Suppressor macrophage treated with lipopolysaccharide for 4 hours (primary cell): ENCODE results near the gene ASB1.
"Not testable (repeated sequence)": the region's sequence is repeated elsewhere in the genome, so short reads cannot be mapped to it uniquely, and the experiment has no call there.

Source experiments
- DNase-seq: peaks from one replicate; pipeline ENCODE4 v3.0.0-alpha.2; 2020

Gene ASB1

DNA sequence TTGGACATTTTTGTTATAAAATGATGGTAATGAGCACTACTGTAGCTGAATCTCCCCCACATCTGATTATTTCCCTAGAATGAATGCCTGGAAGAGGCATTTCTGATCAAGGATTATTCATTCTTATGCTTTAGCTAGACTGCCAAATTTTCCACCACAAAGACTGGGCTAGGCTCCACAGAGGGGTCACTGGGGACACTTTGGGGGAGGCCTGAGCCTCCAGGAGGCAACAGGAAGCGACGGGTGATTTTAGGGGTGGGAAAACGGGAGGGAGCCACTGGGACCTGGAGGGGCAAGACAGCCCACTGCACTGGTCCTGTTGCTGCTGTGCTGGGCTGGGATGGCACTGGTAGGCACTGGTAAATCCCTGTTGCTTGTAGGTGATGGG, 2.4 kb upstream of the ASB1 start:
- DNase-seq = no peak

DNA sequence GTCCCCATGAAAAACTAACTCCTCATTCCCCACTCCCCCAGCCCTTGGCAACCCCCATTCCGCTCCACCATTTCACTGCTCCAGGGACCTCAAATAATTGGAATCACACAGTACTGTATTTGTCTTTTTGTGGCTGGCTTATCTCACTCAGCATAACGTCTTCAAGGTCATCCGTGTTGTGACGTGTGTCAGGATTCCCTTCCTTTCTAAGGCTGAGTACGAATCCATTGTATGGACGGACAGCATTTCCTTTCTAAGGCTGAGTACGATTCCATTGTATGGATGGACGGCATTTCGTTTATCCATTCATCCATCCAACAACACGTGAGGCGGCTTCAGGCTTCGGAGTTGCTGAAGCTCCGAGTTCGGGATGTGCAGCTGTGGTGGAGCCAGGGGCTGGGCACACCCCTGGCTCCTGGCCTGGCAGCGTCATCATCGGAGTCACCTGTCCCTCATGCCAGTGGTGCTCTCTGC, 1.2 kb upstream of the ASB1 start:
- DNase-seq = no peak

DNA sequence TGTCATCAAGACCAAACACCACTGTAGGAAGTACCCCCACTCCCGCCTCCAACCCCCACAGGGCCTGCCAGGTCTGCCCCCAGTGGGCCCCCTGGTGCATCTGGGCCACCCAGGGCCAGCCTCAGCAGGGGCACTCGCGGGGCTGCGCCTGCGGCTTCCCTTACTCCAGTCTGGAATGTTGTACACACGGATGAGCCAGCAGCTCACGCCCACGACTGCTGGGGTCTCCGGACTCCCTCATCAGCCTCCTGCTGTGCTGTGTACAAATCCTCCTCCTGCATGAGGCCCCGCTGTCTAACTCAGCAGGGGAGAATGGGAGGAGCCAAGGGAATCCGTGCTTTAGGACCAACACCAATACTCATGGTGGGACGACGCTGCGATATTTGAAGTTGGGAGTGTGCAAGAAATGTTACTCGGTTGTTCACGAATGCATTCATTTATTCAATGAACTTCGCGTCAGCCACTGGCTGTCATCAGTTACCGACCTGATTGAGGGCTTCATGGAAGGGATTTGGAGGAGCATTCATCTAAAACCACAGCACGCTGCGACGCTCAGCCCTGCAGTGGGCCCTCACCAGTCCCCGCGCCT, 654 bp upstream of the ASB1 start:
- peak; percentile 7 for DNase-seq

DNA sequence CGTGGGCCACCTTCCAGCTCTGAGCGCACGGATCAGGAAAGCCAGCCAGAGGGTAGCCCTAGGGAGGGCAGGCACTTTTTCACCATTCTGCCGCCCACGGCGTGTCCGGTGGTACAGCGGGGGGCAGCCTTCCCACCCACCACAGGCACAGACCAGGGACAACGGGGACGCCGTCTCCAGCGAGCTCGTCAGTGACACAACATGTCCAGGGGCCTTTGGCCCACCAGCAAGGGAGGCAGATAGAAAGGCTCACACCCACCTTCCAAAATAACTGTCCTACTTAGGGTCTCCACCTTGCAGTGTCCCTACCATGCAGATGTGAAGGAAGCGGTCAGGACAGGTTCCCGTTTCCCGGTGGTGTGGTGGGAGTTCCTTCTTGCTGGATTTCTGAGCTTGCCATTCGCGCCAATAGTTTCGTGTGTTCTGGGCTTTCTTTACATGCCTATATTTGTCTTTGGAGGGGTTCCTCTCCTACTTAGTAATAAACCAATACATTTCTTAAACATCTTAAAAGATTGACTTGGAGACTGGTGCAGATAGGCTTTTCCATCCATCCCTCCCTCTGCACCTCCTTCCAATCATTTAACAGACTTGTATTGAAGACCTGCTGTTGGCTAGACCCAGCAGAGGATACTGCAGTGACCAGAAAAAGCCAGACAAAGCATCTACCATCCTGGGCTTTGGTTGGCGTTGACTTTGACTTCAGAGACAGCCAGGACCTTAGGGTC, 872 bp downstream of the ASB1 start:
- DNase-seq = peak; percentile 7

DNA sequence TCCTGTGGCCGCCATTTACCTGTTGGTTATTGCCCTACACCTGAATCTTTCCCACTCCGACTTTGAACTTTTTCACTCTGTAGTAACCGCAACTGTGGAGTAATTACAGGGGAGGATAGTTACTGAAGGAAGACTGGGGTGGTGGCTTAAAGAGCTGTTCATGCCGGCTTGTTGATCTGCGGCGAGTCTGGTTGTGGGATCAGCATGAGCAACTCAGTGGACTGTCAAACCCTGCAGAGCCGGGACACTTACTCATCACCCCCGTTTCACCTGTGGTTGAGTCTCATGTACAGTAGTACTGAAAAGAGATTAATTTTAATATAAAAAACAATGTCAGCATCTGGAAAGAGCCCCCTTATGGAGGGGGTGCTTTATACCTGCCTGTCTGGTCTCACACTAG, 2.1 kb downstream of the ASB1 start:
- DNase-seq = no peak

DNA sequence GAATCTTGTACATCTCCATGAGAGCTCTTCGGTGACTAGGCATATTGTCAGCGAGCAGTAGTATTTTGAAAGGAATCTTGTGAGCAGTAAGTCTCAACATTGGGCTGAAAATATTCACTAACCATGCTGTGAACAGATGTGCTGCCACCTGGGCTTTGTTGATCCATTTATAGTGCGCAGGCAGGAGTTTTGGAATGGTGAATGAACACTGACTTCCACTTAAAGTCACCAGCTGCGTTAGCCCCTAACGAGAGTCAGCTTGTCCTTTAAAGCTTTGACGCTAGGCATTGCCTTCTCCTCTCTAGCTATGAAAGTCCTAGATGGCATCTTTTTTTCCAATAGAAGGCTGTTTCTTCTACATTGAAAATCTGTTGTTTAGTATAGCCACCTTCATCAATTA, 4.1 kb downstream of the ASB1 start:
- DNase-seq = no peak

DNA sequence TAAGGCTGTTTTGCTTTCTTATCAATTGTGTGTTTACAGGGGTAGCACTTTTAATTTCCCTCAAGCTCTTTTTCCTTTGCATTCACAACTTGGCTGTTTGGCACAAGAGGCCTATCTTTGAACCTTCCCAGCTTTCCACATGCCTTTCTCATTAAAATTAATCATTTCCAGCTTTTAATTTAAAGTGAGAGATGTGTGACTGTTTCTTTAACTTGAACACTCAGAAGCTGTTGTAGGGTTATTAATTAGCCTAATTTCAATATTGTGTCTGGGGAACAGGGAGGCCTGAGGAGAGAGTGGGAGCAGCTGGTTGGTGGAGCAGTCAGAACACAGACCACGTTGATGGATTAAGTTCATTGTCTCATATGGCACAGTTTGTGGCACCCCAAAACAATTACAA, 4.7 kb downstream of the ASB1 start:
- DNase-seq = no peak

DNA sequence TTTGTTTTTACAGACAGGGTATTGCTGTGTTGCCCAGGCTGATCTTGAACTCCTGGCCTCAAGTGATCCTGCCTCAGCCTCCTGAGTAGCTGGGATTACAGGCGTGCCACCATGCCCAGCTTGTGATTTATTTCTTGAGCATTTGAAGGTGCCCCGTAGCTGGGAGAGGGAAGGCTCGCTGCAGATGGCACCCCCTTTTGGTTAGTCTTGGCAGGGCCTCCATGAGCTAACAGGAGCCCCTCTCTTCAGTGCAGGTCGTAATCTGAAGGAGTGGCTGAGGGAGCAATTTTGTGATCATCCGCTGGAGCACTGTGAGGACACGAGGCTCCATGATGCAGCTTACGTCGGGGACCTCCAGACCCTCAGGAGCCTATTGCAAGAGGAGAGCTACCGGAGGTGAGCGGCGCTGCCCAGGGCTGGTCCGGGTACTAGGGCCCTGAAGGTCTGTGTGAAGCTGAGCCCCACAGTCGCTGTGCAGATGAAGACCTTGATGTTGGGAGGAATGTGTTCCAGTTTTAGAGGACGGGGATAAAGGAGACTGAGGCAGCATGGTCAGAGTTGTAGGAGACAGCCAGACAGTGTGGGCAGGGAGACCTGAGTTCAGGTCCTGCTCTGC, 6.7 kb downstream of the ASB1 start:
- no peak for DNase-seq

DNA sequence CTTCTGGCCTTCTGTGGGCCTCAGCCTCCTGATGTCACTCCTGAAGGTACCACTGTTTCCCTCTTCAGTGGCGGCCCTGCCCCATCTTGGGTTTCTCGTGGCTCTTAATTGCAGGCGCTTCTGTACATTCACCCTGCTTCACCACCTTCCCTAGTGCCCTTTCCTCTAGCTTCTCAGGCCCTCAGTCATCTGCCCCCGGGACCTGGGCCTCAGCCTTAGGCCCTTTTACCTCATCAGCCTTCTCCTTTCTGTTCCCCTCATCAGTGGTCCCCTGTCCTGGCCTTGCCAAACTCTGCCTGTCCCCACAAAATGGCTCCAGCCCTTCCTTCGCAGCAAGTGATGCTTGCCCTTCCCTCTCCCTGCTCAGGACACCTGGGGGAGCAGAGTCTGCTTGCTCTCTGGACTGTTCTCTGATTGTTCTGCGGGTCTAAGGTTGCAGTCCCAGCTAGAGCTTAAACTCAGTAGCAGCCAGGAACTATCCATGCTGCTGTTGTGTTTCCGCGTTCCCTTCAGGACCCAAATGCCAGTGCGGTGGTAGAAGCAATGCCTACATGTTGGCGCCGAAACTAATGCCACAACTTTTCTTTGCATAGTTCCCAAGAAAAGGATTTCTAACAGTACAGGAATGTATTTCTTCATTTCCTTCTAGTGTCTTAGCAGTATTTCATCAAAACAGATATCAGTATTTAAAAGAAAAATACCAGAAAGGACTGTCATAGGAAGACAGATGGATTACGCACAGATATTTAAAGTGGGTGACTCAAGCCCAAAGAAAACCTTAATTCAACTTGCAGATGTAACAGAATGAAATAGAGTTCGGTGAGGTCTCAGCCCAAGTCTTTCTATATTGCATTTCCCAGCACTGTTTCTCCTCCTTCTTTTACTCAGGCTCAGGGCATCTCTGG, 7.5 kb downstream of the ASB1 start:
- DNase-seq = no peak

DNA sequence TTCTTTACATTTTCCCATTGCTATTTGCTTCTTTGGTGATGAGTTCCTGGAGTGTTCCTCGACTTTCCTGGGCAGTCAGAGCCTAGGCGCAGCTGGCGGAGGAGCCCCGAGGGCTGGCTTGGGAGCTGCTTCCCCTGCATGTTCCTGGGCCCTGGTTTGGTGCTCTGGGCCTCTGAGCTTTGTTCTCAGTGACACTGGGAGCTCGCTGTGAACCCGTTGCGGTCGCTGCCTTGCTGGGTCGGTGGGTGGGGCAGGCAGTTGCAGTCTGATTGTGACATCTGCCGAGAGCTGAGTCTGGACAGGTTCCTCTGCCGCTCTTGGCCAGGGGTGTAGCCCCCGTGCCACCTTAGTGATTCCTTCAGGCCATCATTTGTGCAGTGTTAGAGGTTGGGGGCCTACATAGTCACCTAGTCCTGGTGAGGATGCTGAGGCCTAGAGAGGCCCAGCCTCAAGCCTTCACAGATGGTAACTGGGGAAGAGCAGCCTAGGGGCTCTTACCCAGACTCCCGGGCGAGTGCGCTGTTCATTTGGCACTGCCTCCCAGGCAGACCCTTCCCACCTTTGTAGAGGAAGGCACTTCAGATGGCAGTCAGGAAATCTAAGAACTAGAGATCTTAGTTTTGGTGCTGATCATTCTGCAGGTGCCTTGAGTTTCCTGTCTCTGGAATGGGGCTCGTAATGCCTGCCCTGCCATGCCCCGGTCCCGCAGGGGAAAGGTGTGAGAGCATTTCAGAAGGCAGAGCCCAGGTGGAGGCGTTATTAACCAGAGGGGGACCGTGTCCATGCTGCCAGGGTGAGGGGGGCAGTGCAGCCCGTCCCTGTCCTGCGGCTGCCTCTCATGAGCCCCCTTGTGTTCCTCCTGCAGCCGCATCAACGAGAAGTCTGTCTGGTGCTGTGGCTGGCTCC, 8.4 kb downstream of the ASB1 start:
- no peak for DNase-seq

DNA sequence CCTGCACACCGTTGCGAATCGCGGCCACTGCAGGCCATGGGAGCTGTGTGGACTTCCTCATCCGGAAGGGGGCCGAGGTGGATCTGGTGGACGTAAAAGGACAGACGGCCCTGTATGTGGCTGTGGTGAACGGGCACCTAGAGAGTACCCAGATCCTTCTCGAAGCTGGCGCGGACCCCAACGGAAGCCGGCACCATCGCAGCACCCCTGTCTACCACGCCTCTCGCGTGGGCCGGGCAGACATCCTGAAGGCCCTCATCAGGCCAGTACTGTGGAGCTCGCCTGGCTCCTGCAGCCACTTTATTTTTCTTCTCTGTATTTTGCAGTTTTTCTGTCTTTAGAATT, 9.0 kb downstream of the ASB1 start:
- no peak for DNase-seq

DNA sequence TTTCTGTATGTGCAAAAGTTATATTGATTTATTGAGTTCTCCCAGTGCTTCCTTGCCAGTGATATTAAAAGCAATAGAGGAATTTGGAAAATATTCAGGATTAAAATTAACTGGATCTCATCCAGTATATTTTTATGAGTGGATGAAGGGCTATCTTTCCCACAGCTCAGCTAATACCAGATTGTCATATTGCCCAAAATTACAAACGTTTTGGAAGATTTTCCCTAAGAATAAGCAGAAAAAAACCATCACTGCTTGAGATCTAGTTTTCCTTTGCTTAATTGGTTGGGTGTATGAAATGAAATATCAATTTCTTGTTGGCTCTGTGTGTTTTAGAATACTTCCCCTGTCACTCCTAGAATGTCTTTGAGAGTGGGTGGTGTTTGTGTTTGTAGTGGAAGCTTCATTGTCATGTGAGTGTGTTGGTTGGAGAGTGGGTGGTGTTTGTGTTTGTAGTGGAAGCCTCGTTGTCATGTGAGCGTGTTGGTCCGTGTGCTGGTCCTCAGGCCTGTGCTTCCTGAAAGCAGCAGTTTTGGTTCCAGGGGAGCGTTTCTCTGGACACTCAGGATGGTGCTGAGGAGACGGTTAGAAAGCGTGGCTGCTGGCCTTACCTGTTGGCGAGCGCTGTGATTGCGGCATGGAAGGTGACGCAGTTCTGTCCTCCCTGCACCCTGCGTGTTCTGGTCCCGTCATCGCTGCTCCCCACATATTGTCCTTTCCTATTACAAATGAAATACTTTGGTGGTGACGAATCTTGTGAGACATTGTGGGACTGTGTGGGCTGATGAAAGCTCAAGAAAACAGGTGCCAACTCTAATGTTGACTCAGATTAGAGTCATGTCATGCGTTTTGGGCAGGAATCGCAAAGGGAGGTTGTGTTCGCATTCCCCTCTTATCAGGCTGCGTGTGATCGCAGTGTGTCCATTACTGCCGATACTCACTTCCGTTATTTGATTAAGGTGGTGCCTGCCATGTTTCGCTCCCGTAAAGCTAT, 12.4 kb downstream of the ASB1 start:
- DNase-seq = peak; percentile 68

DNA sequence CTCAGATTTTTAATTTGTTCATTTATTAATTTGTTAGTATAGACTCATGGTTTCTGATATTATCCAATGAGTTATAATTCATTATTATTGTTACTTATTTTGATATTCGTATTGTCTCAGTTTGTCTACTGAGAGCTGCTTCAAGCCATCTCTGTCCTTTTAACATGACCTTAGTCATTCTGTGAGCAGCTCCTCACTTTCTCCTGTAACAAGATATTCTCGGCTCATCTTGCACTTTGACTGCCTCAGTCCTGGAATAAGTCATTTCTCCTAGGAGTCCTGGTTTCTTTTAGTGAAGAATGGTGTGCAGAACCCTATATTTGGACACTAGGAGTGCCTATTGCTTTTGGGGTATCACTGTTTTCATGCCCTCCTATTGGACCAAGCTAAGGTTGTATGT, 13.2 kb downstream of the ASB1 start:
- no peak for DNase-seq

DNA sequence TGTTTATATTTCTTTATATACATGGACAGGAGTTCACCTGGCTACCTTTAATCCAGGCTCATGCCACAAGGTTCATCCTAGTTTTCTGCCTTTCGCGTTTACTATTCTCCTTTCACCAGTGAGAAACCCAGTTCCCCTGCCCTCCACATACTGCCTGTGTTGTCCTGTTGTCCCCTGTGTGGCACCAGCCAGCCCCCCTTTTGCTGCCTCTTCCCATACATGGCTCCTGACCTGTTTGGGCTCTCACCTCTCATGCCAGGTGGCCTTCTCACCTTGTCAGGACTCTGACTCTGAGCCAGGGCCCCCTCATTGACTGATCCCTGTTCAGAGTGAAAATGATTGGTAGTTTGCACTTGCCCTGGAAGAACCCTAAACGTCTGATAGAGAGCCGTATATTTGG, 13.6 kb downstream of the ASB1 start:
- DNase-seq = no peak

DNA sequence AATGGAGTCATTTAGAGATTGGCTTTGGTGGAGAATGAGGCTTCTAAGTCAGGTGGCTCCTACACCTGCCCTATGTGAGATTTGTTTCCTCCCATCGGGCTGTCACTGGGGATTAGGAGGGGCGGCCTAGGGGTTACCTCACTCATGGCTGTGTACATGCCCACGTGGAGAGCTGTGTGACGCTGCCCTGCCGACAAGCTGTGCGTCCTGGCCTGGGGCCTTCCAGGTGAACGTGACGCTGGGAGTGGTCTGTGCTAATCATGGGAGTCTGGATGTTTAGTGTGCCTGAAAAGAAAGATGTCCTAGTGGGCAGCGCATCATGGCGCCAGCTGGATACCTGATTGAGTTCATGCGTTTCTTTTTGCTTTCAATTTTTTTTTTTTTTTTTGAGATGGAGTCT, 14.0 kb downstream of the ASB1 start:
- no peak for DNase-seq

DNA sequence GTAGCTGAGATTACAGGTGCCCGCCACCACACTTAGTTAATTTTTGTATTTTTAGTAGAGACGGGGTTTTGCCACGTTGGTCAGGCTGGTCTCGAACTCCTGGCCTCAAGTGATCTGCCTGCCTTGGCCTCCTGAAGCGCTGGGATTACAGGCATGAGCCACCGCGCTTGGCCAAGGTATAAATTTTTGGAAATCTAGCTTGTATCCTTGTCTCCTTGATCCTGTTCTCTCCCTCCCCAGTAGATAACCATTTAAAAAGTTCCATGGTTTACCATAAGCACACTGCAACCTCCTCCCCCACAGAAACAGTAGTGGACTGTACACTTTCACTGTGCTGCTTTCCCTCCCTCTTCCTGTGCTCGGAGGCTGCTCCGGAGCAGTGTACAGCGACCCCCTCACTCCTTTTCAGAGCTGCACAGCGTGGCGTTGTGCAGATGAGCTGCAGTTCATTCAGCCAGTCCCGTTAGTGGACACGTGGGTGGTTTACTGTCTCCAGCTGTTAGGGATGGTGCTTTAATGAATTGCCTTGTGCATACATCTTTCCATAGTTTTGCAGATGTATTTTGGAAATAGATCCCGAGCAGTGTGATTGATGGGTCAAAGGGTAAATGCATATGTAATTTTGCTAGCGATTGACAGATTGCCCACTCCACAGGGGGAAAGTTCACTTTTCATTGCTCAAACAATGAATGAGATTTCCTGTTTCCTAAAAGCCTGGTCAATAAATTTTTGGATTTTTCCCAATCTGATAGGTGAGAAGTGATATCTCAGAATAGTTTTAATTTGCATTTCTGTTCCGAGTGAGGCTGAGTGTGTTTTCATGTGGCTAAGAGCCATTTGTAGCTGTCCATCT, 14.8 kb downstream of the ASB1 start:
- DNase-seq = no peak

DNA sequence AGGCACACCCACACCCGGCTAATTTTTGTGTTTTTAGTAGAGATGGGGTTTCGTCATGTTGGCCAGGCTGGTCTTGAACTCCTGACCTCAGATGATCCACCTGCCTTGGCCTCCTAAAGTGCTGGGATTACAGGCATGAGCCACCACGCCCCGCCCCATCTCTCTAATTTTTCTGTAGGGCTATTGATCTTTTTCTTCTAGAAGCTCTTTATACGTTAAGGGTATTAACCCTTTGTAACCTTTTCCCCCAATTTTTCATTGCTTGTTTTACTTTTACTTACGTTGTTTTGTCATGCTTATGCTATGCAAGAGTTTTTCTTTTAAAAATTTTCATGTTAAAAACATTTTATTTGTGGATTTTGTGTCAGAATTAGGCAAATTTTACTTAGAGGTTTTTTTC, 15.5 kb downstream of the ASB1 start:
- not testable (repeated sequence) for DNase-seq

DNA sequence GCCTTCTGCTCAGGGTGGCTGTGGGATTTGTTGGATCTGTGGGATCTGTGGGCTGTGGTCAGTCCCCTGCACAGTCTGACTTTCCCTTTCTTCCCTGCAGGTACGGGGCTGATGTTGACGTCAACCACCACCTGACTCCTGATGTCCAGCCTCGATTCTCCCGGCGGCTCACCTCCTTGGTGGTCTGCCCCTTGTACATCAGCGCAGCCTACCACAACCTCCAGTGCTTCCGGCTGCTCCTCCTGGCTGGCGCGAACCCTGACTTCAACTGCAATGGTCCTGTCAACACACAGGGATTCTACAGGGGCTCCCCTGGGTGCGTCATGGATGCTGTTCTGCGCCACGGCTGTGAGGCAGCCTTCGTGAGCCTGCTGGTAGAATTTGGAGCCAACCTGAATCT, 17.5 kb downstream of the ASB1 start:
- no peak for DNase-seq

DNA sequence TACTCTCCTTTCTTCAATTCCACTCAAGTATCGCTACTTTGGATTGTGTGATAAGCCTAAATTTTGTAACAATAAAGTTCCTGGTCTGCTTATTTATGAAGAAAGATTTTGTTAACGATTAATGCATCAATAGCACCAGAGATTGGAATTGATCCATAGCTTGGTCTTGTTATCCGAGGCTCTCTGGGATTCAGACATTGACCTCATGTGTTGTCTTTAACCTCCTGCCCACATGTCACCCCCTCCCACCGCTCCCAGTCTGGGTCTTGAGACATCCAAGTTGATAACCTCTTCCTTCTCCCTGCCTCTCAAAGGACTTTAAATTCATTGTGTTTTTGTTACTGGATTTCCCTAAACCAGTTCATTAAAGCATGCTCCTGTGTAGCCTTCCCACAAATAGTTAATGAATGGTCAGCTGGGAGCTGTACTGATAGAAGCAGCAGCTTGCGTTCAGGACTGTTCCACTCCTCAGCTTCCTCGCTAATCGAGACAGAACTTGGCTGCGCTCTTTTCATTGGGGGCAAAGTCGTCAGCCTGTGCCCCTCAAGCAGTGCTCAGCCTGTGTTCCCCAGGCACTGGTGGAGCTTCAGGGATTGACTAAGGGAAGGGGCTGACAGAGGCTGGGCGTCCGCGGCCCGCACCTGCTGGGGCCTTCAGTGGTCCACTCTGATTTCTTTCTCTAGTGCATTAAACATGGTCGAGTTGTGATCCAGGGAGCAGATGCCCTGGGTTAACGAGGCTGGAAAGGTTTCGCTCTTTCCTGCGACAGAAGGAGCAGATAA, 18.9 kb downstream of the ASB1 start:
- no peak for DNase-seq
